Non-pigmented ciliary epithelial cell (primary cell): ENCODE data around the gene KCNMA1.
A peak's percentile ranks its signal among the peaks of the same experiment; 100 is the strongest.
"Not testable (repeated sequence)": the region's sequence is repeated elsewhere in the genome, so short reads cannot be mapped to it uniquely, and the experiment has no call there.

Experiments
- DNase-seq: peaks from one replicate; pipeline ENCODE4 v3.0.0-alpha.2; 2010; ENCODE audit warnings: low read depth

The KCNMA1 gene

DNA sequence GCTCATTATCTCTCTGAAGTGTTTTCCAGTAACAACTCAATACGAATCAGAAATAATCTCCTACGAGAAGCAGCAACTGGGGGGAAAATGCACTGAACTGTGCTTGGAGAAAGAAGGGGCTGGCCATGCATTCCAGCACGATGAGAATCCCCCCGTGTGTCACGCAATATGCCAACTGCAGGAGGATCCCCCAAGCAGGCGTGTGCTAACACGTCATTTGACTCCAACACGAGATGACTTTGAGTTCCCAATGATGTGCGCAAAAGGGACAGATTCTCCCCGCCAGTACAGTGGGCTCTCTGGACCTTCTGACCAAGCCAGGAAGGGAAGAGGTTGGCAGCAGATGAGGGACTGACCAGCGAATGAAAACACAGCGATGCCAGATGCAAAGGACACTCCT, 105.5 kb downstream of the KCNMA1 start:
- DNase-seq, result peak; percentile 15

DNA sequence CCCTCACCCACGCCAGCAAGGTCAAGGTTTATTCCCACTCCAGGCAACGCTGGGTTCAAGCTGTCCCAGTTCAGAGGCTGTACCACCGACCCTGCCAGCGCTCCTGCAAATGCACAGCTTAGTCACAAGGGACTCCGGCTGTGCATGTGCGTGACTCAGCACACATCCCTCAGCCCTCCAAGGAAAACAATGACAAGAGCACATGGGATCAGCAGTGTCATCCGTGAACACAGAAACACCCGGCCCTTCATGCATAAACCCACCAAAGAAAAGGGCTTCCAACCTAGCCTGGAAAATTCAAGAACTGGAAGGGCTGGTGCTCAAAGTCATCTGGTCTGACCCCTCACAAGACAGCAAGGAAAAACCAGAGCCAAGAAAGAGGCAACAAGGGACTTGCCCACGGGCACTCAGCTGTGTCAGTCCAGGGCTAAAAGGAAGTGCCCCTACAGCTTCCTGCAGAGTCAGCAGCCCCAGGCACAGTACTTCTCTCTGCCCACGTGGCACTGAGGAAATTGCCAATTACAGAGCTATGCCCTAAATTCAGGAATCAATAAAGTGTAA, 106.1 kb downstream of the KCNMA1 start:
- DNase-seq, result peak; percentile 49

GRCh38 chr10:77530011-77530410, 107.6 kb downstream of the KCNMA1 start:
- DNase-seq, result no peak

DNA sequence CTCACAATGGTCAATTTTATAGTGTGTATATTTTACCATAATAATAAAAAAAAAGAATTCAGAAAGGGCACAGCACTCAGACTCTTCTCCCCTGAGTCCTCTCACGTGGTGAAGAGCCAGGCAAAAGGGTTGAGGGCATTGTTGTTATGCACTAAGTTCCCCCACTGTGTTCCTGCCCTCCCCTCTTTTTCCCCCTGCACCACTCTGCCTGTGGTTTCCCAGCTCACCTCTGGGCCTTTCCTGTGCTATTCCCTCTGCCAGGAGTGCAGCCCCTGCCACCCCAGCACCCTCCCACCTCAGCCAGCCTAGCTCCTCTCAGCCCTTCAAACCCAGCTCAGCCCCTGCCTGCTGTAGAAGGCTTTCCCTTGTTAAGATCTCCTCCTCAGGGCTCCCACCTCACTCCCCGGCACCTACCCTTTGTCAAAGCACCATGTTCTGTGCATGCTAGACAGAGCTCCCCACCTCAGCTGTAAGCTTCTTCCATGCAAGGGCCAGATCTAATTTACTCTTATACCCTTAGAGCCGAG, 108.5 kb downstream of the KCNMA1 start:
- DNase-seq, result no peak

DNA sequence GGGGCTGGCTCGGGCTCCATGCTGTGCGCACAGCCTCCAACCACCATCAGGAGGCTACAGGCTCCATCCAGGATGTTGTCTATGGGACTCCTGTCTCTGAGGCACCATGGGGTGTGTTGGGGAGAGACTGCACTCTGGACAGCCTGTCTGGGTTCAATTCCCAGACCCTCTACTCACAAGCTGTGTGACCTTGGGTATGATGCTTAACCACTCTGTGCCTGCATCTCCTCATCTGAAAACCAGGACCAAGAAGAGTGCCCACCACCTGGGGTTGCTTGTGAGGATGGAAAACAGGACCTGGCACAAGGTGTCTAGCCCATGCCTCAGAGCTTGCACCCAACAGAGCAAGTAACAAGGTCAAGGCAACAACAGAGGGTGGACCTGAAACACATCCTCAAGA, 109.8 kb downstream of the KCNMA1 start:
- no peak for DNase-seq

DNA sequence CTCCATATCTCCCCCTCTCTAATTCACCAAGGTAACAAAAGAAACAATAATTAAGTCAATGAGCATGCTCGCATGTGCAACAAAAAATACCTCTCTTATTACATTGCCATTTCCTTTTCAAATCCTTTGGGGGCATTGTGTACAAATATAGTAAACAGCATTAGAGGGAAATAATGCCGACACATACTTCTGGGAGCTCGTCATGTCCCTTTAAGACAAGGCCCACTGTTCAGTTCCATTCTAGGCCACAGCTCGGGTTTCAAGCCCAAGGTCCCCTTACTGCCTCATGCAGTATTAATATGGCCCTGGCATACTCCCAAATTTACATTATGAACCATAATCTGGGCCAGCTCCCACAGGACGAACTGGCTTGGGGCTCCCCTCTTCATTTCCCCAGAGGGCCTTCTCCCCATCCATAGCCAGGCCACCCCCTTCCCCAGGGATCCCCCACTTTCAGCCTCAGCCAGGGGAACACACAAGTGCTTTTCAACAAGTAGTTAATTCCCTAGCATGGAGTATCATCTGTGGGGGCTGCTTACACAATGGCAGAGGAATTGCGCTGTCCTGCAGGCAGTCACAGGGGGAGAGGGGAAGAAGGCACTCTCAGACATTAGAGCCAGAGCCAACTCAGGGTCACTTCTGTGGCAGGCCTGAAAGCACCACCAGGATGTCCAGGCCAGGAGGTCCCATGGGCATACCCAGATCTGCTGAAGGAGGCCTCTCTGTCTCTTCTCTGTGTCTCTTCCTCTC, 110.6 kb downstream of the KCNMA1 start:
- DNase-seq, result no peak

- no peak for DNase-seq
Observed at GRCh38 chr10:77524281-77524711, 113.3 kb downstream of the KCNMA1 start.

- DNase-seq, result no peak
Observed at GRCh38 chr10:77522268-77522809, 115.3 kb downstream of the KCNMA1 start.

- no peak for DNase-seq
Observed at GRCh38 chr10:77520995-77521394, 116.6 kb downstream of the KCNMA1 start.

GRCh38 chr10:77520290-77520689, 117.3 kb downstream of the KCNMA1 start:
- DNase-seq, result no peak

DNA sequence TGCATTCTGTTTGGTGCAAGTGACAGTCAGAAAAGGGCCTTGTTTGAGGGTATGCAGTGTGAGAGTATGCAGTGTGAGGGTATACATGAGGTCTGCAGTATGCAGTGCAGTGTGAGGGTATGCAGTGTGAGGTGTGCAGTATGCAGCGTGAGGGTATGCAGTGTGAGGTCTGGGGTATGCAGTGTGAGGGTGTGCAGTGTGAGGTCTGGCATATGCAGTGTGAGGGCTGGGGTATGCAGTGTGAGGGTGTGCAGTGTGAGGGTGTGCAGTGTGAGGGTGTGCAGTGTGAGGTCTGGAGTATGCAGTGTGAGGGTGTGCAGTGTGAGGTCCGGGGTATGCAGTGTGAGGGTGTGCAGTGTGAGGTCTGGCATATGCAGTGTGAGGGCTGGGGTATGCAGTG, 117.8 kb downstream of the KCNMA1 start:
- DNase-seq, result not testable (repeated sequence)

DNA sequence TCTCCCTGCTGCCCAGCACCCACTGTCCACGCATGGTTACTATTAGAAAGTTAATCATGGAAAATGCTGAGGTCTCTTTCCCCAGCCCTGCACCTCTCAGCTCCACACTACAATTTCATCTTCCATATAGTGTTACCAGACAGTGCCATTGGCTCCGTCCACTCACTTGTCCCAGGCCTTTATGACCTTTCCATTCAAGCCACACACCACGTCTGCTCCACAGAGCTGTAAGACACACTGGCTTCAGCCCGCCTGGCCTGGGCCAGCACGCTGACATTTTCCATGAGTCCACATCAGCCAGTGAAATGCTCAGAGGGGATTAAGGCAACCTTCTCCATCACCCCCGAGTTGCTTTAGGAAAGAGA, 118.7 kb downstream of the KCNMA1 start:
- no peak for DNase-seq

DNA sequence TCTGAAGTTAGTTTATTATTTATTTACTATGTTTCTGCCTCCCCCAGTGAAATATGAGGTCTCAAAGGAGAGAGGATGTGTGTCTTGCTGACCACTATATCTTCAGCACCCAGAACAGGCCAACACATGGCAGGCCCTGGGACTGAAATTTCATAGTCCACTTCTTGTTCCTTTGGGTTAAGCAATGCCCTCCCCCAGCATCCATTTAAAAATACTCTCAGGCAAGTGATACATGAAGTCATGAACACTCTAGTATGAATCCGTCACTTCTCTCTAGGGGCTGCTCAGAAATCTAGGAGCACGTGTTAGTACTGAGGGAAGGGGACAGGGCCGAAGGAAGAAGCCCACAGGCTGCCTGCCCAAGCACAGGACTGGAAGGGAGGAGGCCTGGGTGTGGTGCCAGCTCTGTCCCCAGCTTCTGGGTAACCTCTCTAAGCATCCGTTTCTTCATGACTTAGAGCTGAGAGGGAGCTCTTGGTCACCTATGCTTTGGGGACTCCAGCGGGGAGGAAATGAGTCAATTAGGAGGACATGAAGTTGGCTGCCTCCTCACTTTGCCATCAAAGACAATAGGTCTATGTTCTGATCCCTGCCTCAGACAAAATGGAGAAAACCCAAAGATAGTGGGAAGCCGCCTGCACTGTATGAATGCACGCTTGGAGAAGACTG, 119.2 kb downstream of the KCNMA1 start:
- no peak for DNase-seq

- no peak for DNase-seq
Observed at GRCh38 chr10:77516575-77516974, 121.0 kb downstream of the KCNMA1 start.

GRCh38 chr10:77514870-77515269, 122.7 kb downstream of the KCNMA1 start:
- DNase-seq, result no peak

- DNase-seq, result no peak
Observed at GRCh38 chr10:77513781-77514331, 123.8 kb downstream of the KCNMA1 start.

- no peak for DNase-seq
Observed at GRCh38 chr10:77513220-77513619, 124.4 kb downstream of the KCNMA1 start.

- DNase-seq, result no peak
Observed at GRCh38 chr10:77512219-77512578, 125.4 kb downstream of the KCNMA1 start.

- no peak for DNase-seq
Observed at GRCh38 chr10:77511498-77512218, 126.0 kb downstream of the KCNMA1 start.

DNA sequence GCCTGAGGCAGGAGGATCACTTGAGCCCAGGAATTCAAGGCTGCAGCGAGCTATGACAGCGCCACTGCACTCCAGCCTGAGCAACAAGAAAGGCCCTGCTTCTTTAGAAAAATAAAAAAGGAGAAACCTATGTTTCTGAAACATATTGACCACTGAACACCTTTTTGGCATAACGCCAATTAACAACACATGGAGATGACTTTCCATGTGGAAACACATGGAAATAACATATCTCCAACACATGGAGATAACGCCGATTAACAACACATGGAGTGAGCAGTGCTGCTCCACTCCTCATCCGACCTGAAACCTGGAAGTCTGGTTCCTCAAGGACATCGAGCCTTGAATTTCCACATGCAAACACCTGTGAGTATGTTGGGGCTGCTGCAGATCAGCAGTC, 126.9 kb downstream of the KCNMA1 start:
- DNase-seq, result no peak

GRCh38 chr10:77510294-77510693, 127.3 kb downstream of the KCNMA1 start:
- no peak for DNase-seq

GRCh38 chr10:77509391-77509790, 128.2 kb downstream of the KCNMA1 start:
- no peak for DNase-seq
